T-helper 1 cell (primary cell): ENCODE results near the gene MAFG.
"Not testable (repeated sequence)": the region's sequence is repeated elsewhere in the genome, so short reads cannot be mapped to it uniquely, and the experiment has no call there.

Experiments
- DNase-seq, 5 donors: peaks; one replicate each; pipeline ENCODE4 v3.0.0-alpha.2; 2012 to 2020

The MAFG gene

DNA sequence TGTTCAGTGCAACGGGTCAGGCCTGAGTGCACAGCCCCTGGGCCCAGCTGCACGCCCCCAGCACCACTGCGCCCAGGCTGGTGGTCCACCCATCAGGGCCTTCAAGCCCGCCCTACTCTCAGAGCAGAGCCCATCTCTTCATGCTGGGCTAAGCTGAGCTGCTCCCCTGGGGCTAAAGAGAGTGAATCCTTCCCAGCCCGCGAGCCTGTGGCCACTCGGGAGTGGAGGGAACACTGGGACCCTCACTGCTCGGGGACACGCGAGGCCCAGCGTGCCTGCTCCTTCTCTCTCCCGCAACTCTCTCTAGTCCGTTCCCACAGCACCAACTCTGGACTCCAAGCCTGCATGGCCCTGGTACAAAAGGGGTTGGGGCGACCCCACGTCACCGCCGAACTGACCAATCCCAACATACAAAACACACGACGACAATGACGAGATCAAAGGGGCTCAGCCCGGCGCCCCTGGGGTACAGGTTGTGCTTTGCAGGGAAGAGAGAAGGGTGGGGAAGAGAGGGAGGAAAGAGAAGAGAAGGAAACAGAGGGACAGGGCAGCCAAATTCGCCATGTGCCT lies 5.5 kb downstream of the MAFG start:
- DNase-seq = no peak

DNA sequence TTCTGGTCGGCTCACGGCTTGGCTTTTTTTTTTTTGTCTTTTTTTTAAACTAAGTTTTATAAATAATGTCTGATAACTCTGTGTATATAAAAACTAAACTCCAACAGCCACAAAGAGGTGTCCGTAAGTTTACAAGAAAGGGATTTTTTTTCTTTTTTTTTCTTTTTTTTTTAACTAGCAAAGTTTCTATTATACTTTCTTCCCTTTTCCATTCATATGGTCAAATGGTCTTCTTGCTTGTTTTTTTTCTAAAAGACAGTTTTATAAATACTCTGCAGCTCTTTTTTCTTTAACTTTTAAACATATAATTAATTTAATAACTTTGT lies 6.0 kb downstream of the MAFG start:
- no peak for DNase-seq

- no peak for DNase-seq
Measured at GRCh38 chr17:81920612-81921536, 6.7 kb downstream of the MAFG start.

DNA sequence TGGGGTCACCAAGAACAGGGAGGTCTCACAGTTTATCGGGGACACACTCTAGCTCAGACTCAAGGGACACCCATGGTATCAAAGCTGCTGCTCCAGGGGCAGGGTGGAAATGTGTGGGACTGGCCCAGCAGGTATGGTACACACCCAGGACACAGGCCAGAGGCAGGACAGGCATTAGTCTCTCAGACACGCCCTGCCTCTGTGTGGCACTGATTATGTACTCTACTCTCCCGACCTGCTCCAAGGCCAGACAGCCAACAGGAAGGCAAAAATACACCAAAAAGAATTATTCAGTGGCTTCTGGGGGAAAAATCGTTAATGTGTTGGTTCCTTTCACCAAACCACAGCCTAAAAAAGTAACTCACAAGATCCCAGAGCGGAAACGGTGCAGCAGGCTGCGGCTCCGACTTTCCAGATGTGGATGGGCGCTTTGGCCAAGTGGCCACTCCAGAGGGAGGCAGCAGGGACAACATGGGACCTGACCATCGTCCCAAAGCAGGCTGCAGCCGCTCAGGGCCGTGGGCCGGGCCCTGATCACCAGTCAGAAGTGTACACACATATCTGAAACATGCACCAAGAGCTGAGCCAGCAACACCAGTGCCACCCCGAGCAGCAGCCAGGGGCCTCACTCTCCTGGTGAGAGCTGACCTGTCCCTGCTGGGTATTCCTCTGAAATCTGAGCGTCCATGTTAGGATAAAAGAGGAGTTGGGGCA lies 8.5 kb downstream of the MAFG start:
- no peak for DNase-seq

GRCh38 chr17:81918333-81918669 lies 9.2 kb downstream of the MAFG start:
- not testable (repeated sequence) for DNase-seq

DNA sequence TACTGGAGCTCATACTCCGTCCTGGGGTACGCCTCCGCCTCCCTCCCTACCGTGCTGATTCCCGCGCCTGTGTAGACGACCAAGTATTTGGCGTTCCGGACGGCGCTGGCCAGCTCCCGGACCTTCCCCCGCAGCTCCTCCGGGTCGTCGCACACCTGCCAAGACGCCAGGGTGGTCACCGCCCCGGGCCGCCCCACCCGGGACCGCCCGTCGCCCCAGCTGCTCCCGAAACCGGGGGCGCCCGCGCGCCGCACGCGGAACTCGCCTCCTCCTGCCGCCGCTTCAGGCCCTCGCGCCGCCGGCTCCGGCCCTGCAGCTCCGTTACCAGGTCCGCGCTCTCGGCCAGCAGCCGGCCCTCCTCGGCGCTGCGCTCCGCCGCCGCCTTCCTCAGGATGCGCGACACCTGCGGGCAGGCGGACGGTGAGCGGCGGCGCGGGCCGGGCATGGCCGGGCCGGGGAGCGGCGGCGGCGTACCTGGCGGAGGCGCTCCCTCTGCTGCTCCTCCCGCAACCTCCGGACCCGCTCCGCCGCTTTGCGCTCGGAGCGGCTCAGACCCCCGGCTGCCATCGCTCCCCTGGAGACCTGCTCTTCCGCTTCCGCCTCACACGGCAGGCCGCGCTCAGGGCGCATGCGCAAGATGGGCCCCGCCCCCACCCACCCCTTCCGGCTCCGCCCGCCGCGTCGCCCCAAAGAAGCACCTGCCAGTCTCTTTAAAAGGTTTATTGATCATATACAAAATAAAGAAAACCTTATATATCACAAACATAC lies 9.8 kb downstream of the MAFG start, which contains the start of gene SIRT7:
SIRT7 (minus strand) TSS at position 612 of the 768 bp plus-strand sequence; CDS start at position 567, 45 bp downstream.
- DNase-seq = peak; percentile 73 to 86 (median 82)

DNA sequence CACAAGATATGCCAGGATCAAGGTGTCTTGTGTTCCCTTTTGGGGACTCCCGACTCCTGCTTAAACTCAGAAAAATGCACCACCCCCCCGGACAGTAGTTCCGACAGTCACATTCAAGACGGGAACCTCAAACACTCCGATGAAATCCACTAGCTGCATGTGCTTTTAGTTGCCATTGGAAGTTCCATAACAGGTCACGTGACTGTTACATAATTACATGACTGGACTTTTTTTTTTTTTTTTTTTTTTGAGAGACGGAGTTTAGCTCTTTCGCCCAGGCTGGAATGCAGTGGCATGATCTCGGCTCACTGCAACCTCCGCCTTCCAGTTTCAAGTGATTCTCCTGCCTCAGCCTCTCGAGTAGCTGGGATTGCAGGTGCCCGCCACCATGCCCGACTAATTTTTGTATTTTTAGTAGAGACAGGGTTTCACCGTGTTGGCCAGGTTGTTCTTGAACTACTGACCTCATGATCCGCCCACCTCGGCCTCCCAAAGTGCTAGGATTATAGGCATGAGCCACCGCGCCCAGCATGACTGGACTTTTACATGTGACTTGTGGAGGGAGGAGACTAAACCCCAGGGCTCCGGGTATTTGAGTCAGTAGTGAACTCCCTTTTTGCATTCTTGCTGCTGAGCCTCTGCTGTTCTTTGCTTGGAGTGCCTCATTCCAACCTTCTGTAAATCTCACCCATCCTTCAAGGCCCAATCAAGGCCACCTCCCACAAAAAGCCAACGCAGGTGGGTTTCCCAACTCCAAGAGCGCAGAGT lies 11.1 kb downstream of the MAFG start:
- no peak for DNase-seq

DNA sequence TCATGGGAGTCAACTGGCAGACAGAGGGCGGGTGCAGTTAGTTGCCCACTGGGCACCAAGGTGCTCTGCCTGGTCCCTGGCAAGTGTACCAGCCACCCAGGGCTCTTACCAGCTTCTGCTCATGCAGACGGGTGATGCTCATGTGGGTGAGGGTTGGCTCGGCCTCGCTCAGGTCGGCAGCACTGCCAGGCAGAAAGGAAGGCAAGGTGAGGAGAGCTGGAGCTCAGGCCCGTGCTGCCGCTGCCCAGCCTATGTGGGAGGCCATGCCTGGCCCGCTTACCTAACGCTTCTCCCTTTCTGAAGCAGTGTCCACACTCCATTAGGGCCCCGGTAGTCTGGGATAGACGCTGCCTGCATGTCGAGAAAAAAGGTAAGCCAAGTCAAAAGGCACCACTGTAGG lies 12.2 kb downstream of the MAFG start:
- DNase-seq = no peak

GRCh38 chr17:81914103-81914850 lies 13.3 kb downstream of the MAFG start:
- no peak for DNase-seq

GRCh38 chr17:81913394-81914102 lies 14.0 kb downstream of the MAFG start:
- no peak for DNase-seq

GRCh38 chr17:81912441-81913309 lies 14.9 kb downstream of the MAFG start:
- DNase-seq = no peak

- DNase-seq = no peak
Measured at GRCh38 chr17:81911969-81912368, 15.6 kb downstream of the MAFG start.

DNA sequence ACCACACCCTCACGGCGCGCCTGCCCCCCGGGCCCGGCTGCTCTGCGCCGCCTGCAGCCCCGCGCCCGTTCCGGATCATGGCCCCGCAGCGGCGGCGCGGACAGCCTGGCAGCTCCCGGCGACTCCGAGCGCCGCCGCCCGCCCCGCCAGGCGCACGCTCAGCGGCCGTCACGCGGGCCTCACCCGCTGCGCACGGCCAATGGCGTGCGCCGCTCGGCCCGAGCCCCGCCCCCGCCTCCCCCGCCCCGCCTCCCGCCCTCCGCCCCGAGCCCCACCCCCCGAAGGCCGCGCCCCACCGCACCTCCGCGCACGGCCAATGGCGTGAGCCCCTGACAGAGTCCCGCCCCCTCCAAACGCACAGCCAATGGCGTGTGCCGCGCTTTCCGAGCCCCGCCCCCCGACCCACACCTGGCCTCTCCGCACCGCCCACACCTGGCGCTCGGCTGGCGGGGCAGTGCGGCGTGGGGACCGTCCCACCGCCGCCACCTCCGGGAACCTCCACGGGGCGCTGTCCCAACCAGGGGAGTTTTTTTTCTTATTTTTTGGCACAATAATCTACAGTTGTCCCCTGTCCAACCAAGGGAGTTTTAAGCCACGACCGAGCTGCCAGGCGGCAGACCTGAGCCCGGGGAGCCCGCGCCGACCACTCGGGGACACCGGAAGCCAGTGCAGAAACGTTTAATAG lies 16.1 kb downstream of the MAFG start, which contains the start of gene PCYT2:
PCYT2 (minus strand) TSS at position 123 of the 685 bp plus-strand sequence; CDS start at position 79, 44 bp downstream.
- DNase-seq = peak; percentile 90 to 94 (median 93)

DNA sequence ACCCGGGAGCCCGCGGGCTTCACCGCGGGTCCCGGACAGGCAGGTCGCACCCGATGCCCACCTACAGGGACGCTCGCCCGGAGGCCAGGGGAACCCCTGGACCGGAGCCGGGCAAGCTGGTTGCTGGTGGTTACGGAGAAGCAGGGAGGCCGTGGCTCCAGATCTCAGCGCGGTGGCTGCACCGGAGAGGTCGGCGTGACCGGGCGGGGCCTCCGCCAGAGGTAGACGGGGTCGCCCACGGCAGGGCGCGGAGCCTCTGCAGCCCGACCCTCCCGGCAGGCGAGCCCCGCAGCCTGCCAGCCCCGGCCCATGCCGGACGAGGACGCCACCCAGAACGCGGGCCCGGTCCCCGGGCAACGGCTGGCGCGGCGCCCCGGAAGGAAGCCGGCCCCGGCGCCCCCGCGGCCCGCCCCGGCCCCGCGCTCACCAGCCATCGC lies 16.7 kb downstream of the MAFG start:
- no peak for DNase-seq

DNA sequence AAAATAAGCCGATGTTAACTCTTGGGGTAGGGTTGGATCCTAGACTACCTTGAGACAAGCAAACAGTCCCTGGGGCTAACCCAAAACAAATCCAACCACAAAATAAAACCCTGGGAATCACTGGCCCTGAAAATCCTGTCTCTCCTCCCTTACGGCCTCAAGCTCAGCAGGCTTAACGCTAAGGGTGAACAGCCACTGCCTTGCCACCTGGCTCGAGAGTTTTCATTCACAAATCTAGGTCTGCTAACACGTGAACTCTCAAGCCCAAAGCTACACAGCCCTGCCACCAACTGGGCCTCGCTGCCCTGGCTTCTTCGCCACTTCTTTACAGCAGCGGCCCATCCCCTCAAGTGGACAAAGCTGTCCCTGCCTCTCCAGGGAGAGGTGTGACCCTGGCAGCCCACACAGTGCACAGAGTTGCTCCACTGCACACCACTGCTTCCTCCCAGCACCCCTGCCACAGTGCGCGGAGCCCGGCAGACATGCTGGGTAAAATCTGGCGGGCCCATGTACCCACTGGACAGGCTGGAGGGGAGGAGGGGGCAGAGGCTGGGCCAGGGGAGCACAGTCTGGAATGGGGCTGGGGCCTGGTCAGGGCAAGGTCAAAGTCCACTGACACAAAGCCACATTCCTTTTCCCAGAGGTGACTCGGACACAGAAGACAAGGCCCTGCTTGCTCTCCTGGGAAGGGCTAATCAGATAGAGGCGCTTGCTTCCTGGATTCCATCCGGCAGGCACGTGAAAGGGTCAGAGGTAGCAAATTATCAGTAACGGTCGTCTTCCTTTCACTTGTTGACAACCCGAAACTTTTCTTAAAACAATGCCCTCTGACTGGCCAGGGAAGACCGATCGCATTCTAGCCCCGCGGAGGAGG lies 17.3 kb downstream of the MAFG start:
- no peak for DNase-seq

GRCh38 chr17:81909231-81909630 lies 18.3 kb downstream of the MAFG start:
- no peak for DNase-seq

DNA sequence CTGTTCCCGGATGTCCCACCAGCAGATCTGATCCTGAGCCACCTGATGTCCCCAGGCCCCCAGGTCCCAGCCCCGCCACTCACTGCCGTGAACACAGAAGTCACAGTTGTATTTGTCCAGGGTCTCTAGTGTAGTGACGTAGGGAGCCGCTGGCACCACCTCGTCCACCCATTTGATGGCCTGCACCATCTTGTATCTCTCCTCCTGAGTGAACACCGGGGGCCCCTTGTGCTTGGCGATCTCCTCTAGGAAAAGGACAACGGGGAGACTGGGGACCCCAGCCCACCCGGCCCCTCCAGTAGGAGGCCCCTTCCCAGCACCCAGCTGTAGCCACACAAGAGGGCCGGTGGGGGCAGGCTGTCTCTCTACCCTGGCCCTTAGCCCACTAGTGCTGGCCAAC lies 18.7 kb downstream of the MAFG start:
- DNase-seq = no peak
